Stimulated activated CD4-positive, alpha-beta T cell treated with anti-CD3 and anti-CD28 coated beads, Interleukin-12 subunit alpha, Interleukin-12 subunit beta, amount 100 ng/mL, for 4 hours (primary cell): ENCODE results near the gene DBN1.

Source experiments
- DNase-seq: peaks from one replicate; pipeline ENCODE4 v3.0.0-alpha.2; 2020

The DBN1 gene

DNA sequence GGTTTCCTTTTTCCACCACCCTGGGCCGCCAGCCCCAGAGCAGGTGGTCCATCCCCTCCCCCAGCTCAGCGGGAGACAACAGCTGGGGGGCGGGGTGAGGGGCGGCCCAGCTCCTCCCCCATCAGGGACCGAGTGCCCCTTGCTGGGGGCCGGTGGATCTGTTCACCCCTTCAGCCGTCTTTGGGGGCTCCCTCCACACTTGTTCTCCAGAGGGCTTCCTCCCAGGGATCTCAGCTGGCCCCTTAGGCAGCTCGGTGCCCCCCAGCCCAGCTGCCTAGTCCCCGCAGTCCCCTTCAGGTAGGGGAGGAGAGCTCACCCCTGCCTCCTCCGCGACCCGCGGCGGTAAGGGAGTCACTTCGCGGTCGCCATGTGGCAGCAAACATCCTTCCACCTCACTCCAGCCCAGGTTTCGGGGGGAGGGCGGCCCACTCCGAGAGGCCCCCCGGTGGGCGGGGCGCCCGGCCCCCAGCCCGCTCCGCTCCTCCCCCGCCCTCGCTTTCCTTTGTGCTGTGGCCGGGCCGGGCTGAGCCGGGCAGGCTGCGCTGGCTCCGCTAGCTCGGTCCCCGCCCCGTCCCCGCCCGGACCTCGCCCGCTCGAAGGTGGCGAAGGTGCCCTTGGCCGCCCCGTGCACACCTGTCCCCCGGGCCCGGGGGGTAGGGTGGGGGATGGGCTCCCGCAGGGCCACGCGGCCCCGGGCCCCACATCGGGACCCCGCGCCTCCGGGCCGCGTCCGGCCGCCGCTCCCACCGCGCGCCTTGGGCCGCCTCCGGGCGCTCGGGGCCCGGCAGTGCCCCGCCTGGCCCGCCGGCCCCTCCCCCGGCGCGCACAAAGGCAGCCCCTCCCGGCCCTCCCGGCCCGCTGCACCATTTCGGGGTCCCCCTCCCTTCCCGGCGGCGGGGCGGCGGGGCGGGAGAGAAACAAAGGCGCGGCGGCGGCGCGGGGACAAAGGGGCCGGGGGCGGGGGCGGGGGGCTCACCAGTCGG lies 683 bp downstream of the DBN1 start:
- DNase-seq: peak; percentile 50

DNA sequence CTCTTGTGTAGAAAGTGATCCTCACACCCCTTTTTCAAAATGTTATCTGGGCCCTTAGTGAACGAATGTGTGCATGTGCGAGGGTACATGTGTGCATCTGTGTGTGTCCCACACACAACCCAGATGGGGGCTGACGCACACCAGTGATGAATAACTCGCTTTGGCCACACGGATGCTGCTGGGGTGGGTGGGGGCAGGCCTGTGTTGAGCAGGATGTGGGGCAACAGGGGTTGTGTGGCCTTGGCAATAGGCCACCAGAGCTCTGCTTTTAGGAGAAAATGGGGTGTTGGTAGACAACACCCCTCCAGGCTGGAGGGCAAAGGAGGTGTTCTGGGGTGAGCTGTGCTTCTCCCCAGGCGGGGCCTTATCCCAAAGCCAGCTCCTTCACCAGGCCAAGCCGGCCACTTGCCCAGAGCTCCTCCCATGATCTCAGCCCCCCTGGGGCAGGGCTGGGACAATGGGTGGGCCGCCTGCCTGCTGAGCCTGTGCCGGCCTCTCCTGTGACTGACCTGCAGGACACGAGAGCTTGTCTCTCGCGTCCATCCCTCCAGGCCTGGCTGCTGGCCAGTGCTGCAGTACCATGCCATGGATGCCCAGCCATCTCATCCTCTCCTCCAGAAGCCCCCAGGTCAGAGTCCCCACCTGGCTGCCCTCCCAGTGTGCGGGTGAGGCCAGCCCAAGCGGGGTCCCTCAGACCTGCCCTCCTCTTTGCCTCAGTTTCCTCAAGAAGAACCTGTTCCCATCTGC lies 1.7 kb downstream of the DBN1 start:
- no peak for DNase-seq

DNA sequence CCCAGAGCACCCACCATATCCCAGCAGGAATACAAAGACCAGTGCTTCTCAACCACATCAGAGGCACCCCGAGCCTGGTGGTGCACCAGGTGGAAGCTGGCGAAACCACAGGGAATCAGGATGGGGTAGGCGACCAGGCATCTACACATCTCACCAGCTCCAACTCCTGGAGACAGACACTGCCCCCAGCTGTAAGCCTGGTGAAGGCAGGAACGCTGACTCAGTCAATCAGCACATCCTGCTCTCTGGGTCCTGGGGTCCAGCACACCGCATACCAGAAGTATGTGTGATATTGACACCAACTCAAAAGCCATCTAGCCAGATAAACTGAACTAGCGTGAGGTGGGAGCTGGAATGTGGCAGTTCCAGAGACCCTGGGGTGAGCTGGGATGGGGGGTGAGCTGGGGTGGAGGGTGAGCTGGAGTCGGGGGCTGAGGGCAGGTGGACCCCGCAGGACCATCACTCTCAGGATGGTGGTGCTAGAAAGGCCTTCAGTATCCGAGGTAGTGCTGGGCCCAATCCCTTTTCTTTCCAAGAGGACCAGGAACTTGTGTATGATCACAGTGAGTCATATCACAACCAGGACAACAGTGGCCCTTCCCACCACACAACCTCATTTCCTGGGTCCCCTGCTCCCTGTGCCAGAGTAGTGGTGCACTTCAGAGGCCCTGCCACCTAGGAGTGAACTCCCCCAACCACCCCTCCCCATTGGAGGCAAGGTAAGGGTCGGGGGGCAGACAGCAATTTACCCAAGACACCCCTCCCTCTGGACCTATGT lies 2.5 kb downstream of the DBN1 start:
- no peak for DNase-seq

DNA sequence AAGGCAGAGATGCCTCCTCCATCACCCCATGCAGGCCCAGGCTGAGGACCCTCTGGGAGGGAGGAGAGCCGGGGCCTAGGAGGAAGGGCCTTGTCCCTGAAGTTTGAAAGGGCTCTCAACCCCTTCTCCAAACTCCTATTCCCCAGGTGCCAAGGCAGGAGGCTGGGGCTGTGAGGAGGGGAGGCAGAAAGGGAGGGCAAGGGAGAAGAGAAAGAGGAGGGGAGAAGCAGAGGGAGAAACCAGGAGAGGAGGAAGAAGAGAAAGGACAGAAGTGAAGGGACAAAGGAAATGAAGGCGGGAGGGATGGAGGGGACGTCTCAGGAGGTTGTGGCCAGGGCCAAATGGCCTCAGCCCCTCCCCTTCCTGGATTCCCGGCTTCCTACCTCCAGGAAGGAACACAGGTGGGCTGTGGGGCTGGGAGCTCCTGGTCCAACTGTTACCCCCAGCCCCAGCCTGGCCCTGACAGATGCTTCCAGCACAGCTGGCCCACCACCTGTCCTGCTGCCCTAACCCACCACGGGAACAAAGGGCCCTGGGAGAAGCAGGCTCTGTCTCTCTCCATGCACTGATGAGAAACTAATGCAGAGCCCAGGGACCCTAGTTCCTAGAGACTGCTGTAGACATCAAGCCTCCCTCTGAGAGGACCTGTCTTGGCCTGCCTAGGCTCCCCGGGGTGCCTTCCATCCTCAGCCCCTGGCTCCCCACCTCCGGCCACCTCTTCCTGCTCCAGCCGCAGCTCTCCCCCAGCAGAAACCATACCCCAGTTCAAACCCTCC lies 3.5 kb downstream of the DBN1 start:
- DNase-seq: no peak

DNA sequence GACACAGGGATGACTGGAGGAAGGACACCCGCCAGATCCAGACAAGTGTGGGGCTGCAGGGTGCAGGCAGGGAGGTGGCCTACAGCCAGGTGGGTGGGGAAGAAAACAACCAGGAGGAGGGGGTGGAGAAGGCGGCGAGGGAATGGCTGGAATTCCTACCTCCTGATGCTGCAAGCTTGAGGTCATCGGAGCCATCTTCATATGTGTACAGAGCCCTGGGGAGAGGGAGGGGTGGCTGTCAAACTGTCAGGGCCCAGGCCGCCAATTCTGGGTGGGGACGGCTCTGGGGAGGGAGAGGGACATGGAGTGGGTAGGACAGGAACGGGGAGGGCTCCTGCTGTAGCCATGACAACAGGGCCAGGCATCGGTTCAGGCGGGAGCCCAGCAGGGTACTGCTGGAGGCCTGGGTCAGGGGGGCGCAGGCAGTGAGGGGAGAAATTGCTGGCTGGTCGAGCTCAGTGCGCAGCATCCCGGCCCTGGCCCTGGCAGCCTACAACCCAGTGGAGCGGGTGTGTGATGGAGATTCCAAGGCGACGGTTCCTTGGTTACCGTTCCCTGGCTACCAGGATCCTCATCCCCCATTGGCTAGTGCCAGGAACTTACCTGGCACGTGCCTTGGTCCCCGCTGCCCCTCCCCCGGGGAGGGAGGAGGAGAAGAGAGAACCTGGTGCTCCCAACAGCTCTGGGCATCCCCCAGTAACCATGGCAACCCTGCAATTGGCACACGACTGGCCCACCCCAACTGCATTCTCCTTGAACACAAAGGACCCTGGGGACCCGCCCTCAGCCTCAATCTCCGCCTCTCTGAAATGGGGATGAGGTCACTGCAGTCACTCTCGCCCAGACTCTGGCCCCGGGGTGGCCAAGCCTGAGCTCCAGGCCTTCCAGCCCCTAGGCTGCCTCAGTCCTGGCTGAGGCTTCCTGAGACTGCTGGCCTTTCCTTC lies 4.5 kb downstream of the DBN1 start:
- DNase-seq: no peak

DNA sequence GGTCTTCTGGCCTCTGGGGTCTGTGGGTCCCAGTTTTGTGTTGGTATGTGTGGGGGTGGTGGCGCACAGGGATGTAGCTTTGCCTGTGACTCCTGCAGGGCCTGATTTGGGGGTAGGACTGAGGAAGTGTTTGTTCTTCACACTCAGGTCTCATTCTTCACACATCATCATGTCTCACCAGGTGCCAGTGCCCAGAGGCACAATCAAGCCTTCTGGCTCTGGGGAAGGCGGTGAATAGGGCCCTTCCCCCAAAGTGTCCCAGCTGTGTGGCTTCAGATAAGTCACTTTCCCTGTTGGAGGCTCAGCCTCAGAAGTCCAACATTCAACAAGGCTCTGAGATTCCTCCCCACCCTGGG lies 5.1 kb downstream of the DBN1 start:
- no peak for DNase-seq

DNA sequence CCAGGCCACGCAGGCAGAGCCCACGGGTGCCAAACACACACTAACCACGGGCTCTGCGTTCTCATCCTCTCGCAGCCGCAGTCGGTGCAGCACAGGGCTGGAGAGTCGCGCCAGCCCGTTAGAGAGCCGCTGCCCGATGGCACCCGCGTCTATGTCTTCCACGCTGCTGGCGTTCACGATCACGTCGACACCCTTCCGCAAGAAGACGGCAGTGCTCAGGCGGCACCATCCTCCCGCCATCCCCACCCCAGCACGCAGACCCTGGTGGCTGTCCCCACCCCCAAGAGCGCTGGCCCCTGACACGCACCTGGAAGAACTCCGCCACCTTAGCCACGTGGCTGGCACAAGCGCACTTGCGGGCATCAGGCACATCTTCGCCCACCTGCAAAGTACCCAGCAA lies 6.0 kb downstream of the DBN1 start:
- DNase-seq: no peak

DNA sequence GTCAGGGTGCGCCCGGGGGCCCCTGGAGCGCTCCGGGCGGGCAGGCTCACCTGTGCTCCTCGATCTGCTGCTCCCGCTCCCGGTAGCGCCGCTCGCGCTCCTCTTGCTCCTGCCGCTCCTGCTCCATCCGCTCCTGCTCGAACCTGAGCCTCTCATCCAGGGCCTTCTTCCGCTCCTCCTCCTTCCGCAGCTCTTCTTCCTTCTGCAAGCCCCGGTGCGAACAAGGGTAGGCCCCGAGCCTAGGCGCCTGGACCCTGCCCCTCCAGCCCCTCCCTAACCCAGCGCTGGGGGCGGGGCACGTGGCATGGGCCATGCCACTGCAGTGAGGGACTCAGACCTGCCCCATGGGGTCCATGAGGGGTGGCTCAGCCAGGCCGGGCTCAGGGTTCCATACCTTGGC lies 6.6 kb downstream of the DBN1 start:
- DNase-seq: no peak

DNA sequence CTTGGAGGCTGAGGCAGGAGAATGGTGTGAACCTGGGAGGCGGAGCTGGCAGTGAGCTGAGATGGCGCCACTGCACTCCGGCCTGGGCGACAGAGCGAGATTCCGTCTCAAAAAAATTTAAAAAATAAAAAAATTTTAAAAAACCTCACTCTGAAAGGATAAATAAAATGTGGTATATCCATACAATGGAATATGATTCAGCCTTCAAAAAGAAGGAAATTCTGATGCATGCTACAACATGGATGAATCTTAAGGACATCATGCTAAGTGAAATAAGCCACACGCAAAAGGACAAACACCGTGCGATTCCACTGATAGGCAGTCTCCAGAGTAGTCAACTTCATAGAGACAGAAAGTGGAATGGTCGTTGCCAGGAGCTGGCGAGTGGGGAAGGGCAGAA lies 8.4 kb downstream of the DBN1 start:
- no peak for DNase-seq

DNA sequence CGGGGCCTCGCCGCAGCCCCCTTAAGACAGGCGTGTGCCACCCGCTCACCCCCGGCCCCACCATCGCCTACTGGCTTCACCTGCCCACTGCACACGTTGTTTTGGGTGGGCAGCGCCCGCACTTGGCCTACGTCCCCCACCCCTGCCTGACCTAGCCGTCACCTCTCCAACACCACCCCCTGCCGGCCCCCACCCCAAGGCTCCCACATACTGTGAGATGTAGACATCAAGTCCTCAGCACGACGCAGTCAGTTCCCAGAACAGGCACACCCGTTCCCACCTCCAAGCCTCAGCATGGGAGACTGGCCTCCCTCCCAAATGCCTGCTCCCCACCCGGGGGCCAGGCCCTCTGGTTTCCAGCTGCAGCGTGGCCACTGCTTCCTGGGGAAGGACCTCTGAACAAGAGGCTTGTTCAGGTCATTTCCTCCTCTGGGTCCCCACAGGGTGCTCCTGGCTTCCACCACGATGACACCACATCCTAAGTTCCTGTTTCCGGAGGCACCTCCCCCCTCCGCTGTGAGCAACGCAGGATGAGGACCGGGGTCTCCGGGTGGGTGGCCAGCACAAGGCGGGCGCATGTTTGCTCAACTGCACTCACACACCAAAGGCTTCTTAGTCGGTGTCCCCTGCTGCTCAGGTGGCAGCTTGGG lies 11.3 kb downstream of the DBN1 start:
- no peak for DNase-seq

DNA sequence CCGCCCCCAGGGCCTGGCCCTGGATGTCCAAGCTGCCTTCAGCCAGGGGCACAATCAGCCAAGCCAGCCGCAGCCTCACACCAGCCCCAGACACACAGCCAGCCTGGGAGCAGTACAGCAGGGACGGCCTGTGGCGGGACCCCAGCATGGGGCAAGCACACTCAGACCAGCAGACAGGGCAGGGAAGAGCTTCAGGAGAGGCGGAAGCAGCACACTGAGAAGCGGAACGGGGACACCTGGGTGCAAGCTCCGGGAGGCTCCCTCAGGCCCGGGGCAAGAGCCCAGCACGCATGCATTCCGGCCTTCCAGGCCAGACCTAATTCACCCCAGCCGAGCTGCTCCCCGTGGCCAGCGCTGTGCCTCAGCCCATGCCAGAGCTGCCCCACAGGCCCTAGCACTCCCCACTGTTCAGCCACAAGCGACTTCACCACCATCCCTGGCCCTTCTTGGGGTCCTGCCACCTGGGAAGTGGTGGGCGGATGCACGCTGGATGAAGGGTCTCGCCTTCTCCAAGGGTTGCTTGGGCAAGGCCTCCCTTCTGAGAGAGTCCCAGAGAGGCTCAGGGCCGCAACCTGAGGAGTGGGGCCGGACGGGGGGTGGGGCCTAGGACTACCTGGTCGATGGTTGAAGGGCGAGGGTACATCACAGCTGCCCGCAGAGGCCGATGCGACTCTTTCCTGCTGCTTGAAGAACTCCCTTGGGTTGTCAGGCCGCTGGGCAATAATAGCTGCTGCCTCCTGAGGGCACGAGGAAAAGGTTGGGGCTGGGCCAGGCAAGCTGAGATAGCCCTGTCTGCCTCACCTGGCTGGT lies 13.4 kb downstream of the DBN1 start:
- no peak for DNase-seq

DNA sequence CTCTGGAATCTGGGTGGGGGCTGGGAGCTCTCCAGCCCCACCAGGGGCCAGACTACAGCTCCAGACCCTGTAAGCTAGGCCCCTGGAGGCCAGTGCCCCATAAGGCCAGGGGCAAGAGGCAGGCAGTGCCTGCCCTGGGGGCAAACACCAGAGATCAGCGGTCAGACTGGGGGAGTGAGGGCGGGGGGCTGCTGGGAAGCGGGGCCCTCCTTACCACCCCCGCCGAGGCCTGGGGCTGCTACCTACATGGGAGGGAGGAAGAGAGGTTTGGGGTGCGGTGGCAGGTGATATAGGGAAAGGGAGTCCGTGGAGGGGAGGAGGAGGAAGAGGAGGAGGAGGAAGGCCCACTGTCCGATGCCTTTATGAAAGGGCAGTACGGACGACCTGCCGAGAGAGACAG lies 14.1 kb downstream of the DBN1 start:
- DNase-seq: no peak

DNA sequence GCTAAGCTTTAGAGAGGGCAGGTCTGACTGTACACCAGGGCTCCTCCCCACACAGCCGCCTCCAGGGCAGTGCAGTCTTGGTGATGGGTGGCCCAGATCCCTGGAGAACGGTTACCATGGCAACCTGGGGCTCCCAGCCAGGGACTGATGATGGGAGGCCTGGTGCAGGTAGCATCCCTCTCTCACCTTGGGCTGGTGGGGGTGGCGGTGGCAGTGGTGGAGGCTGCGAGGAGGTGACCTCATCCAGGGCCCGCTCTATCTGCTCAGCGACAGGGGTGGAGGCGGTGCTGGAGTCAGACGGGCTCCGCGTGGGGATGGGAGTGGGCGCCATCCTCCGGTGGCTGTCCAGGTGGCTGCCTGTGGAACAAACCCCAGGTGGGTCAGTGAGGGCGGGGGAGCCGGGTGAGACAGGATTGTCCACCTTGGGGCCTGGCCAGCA lies 14.5 kb downstream of the DBN1 start:
- DNase-seq: no peak

DNA sequence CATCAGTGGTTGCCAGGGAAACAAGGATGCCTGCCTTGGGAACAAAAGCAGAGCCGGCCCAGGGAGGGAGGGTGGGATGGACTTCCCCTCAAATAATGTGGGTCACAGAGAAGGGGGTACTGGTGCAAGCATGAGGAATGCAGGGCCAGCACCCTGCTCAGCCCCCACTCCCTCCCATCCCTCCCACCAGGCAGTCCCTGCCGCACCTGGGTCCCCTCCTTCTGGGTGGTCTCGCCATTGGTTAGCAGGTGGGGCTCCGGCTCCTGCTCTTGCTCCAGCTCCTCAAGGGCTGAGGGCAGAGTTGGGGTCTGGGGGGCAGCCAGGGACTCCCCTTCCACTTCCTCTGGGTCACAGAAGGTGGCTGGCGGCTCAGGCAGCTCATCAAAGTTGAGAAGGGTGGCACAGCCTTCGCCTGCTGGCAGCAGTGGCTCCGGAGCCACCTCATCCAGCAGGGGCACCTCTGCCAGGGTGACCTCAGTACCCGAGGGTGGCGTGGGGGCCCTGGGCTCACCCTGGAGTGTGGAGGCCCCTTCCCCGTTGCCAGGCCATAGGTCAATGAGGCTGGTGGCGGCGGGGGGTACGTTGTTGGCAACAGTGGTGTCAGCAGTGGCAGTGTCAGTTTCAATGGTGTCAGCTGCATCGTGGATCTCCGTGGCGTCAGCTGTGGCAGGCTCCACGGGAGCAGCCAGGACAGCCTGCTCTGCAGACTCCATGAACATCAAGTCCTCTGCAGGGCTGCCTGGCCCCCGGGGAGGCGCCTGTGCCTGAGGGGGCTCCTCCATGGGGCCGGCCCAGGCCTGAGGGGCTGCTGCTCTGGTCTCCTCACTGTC lies 15.4 kb downstream of the DBN1 start:
- no peak for DNase-seq

DNA sequence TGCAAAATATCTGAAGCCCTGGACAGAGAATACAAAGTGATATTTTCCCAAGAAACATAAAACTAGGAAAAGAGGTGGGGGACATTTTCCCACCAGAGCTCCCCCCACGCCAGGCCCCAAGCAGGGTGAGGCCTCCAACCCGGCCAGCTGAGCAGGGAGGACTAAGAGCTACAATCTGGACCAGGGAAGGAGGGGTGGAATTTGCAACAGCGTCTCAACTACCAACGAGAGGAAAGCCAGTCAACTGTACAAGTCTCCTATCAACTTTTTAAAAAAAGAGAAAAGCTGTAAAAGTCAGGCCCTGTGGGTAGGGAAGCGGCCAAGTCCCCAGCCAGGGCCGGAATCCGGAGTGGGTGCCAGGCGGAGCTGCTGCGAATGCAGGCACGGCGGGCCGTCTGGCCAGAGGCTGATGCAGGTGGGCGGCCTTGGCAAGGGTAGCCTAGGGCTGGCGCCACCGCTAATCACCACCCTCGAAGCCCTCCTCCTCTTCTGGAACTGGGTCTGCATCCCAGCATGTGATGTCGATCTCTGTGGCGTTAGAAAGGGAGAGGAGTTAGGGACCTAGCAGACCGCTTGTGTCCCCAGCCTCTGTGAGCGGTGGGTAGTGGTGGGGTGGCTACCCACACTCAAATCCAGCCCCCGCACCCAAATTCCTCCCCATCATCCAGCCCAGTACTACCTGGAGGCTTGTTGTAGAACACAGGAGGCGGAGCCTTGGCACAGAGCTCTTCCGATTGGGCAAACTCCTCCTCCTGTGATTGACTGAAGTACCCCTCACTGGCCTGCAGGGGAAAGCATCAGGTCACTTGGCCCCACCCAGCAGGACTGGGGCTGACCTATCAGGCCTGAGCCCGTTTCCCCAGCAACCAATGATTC lies 16.2 kb downstream of the DBN1 start:
- DNase-seq: no peak

DNA sequence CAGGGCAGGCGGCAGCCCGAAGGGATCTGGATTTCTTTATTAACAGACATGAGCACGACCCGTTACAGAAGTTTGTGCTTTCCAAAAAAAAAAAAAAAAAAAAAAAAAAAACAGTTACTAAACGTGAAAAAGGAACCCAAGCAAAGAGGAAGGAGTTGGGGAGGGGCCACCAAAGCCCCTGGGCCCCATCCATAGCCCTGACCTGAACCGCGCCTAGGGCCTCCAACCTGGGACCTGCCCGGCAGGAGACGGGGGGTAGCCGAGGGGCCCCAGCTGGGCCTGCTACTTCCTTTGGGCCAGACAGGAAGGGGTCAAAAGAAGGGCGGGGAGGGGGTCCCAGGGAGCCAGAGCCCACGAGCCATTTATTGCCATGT lies 16.9 kb downstream of the DBN1 start:
- no peak for DNase-seq

DNA sequence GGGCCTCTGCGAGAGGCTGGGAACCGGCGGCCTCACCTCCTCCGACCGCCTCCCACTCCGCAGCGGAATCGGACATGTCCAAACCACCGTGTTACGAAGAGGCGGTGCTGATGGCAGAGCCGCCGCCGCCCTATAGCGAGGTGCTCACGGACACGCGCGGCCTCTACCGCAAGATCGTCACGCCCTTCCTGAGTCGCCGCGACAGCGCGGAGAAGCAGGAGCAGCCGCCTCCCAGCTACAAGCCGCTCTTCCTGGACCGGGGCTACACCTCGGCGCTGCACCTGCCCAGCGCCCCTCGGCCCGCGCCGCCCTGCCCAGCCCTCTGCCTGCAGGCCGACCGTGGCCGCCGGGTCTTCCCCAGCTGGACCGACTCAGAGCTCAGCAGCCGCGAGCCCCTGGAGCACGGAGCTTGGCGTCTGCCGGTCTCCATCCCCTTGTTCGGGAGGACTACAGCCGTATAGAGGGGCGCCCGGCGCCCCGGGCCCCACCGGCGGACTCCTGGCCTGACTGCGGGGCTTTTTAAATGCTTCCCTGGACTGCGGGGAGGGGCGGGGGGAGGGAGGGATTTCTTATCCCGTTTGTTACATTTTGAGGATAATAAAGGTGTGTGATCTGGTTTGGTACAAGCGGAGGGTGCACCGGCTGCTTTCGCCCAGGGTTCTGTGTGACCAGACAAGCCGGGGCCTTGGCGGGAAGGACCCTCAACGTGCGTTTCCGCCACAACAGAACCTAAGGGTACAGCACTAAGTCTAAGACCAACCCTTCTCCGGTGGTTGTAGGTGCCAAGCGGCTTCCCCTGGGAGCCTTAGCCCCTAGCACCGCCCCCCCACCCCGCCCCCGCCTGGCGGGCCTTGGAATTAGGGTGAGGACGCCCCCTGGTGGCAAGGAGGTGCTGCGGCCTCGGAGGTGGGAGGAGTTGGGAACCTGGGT lies 17.5 kb downstream of the DBN1 start:
- DNase-seq: peak; percentile 97
